A549 (cell line): ENCODE data around the gene ADGRA3. TPM values are rescaled to one million over a fixed set of nuclear protein-coding genes. Genes with fewer than 3 reads are reported as not detected.

ENCODE experiments used
- ATAC-seq, 2 experiments: fragments of 200-7000 bp in 1 of 2; fragments of >200 bp in 1 of 2; cut with Nextera tagmentation in 1 of 2; cut with Tn5 transposase in 1 of 2; 3 replicates each; pipeline versions ENCODE4 v1.8.0 to v1.9.1; 2018 to 2020; ENCODE audit warnings: mild to moderate bottlenecking in 1 of 2, moderate library complexity in 1 of 2
- CTCF ChIA-PET: fragments of 300-600 bp; sonication (Branson Sonifier 250); formaldehyde crosslinking; extraction: SDS; loops from one replicate; lab custom pipeline; 2021; ENCODE audit warnings: antibody characterized with exemption, inconsistent platforms; lab: Yijun Ruan, JAX
- POLR2A ChIA-PET: fragments of 350-600 bp; formaldehyde crosslinking; extraction: SDS; loops from one replicate; lab custom pipeline; 2021; ENCODE audit warnings: antibody characterized with exemption, inconsistent platforms; lab: Yijun Ruan, JAX
- DNase-seq, 2 experiments: peaks; one replicate each; pipeline versions ENCODE4 v3.0.0 to v3.0.0-alpha.2; 2011 to 2016; ENCODE audit warnings: low read depth in 1 of 2, low spot score in 1 of 2
- FAIRE-seq: peaks from 2 replicates; lab custom pipeline; 2011; peaks lifted over from hg19 to GRCh38; lab: Jason Lieb, UNC
- H3K27ac ChIP-seq, 2 experiments: fragments of >200 bp; sonication (Bioruptor Twin); formaldehyde crosslinking; 3 replicates each; pipeline ENCODE4 v1.5.1; 2016 to 2017
- H3K4me1 ChIP-seq: fragments of >200 bp; sonication (Bioruptor Twin); formaldehyde crosslinking; 3 replicates; pipeline ENCODE4 v1.6.1; 2016
- H3K4me2 ChIP-seq: fragments of >200 bp; sonication (Bioruptor Twin); formaldehyde crosslinking; 3 replicates; pipeline ENCODE4 v1.6.1; 2016
- H3K4me3 ChIP-seq: fragments of >200 bp; sonication (Bioruptor Twin); formaldehyde crosslinking; 3 replicates; pipeline ENCODE4 v1.5.1; 2016
- H3K9me3 ChIP-seq: fragments of >200 bp; sonication (Bioruptor Twin); formaldehyde crosslinking; 3 replicates; pipeline ENCODE4 v1.6.1; 2016
- CBX8 ChIP-seq: fragments of 200-600 bp; sonication (generic); IDR thresholded peaks from 2 replicates; pipeline ENCODE4 v1.6.1; 2016
- CEBPB ChIP-seq, 2 experiments: fragments of >200 bp in 1 of 2; sonication (Bioruptor Twin) in 1 of 2; formaldehyde crosslinking in 1 of 2; IDR thresholded peaks; 2 replicates each; pipeline ENCODE4 v1.6.1; 2012 to 2016
- EP300 ChIP-seq, 2 experiments: fragments of >200 bp; sonication (Bioruptor Twin); formaldehyde crosslinking; IDR thresholded peaks; 2 replicates in 1 of 2; 3 replicates in 1 of 2; pipeline ENCODE4 v1.6.1; 2016 to 2017
- ESRRA ChIP-seq: fragments of 150-350 bp; IDR thresholded peaks from 2 replicates; pipeline ENCODE4 v1.6.1; 2014; ENCODE audit warnings: mild to moderate bottlenecking, low read length, borderline replicate concordance
- FOXS1 ChIP-seq: fragments of 250-450 bp; sonication (Bioruptor Pico); IDR thresholded peaks from 2 replicates; pipeline ENCODE4 v1.5.0; 2020; ENCODE audit warnings: mild to moderate bottlenecking, moderate library complexity
- HEYL ChIP-seq: fragments of 250-450 bp; sonication (Bioruptor Pico); IDR thresholded peaks from 2 replicates; pipeline ENCODE4 v1.8.0; 2021; ENCODE audit warnings: mild to moderate bottlenecking, moderate library complexity
- HMGXB4 ChIP-seq: fragments of 250-450 bp; sonication (Bioruptor Pico); IDR thresholded peaks from 2 replicates; pipeline ENCODE4 v1.5.0; 2021; ENCODE audit warnings: mild to moderate bottlenecking, moderate library complexity, borderline replicate concordance
- JUN ChIP-seq, 2 experiments: fragments of >200 bp; sonication (Bioruptor Twin); formaldehyde crosslinking; IDR thresholded peaks; 2 replicates in 1 of 2; 3 replicates in 1 of 2; pipeline ENCODE4 v1.6.1; 2016 to 2017
- MAZ ChIP-seq: fragments of 150-350 bp; IDR thresholded peaks from 2 replicates; pipeline ENCODE4 v1.6.1; 2014; ENCODE audit warnings: antibody characterized with exemption, low read depth, low read length, borderline replicate concordance
- MYC ChIP-seq: IDR thresholded peaks from 2 replicates; pipeline ENCODE4 v1.6.1; 2012; ENCODE audit warnings: mild to moderate bottlenecking, inconsistent platforms, low read length, improper control_type of control experiment, borderline replicate concordance
- NPAS2 ChIP-seq: fragments of 250-450 bp; sonication (Bioruptor Pico); IDR thresholded peaks from 2 replicates; pipeline ENCODE4 v1.8.0; 2022; ENCODE audit warnings: mild to moderate bottlenecking, moderate library complexity, borderline replicate concordance
- PHF8 ChIP-seq: fragments of 200-600 bp; sonication (generic); IDR thresholded peaks from 2 replicates; pipeline ENCODE4 v1.6.1; 2016; ENCODE audit warnings: low read depth, mild to moderate bottlenecking, antibody characterized with exemption, moderate library complexity, borderline replicate concordance
- POLR2AphosphoS2 ChIP-seq: conservative IDR thresholded peaks from 2 replicates; pipeline ENCODE4 v1.6.1; 2012; ENCODE audit warnings: low read length, improper control_type of control experiment, inconsistent platforms
- RCOR1 ChIP-seq: fragments of 150-350 bp; IDR thresholded peaks from 2 replicates; pipeline ENCODE4 v1.6.1; 2014; ENCODE audit warnings: antibody characterized with exemption, low read length, low read depth
- REST ChIP-seq: fragments of 200-600 bp; sonication (generic); IDR thresholded peaks from 2 replicates; pipeline ENCODE4 v1.6.1; 2016; ENCODE audit warnings: antibody characterized with exemption, mild to moderate bottlenecking, moderate library complexity
- TFCP2L1 ChIP-seq: fragments of 250-450 bp; sonication (Bioruptor Pico); IDR thresholded peaks from 2 replicates; pipeline ENCODE4 v1.5.0; 2021; ENCODE audit warnings: mild to moderate bottlenecking
- TP53 ChIP-seq: fragments of 250-450 bp; sonication (Bioruptor Pico); IDR thresholded peaks from 2 replicates; pipeline ENCODE4 v1.5.0; 2021; ENCODE audit warnings: mild to moderate bottlenecking, moderate library complexity
- ZNF302 ChIP-seq: fragments of 250-450 bp; sonication (Bioruptor Pico); IDR thresholded peaks from 2 replicates; pipeline ENCODE4 v1.9.0; 2021; ENCODE audit warnings: inconsistent platforms, mild to moderate bottlenecking, moderate library complexity
- WGBS: methylation state at CpG from one replicate; pipeline ENCODE4 v1.1.6; 2017; ENCODE audit errors: missing lambda C conversion rate; 5-methylcytosine and 5-hydroxymethylcytosine counted together
- polyA plus RNA-seq, 4 experiments: library from polyadenylated mRNA; depleted of rRNA in 3 of 4; stranded (reverse); fragments of >200 nt; fragmentation: RNase III in 1 of 4; extraction: RNeasy Plus Mini Kit Qiagen cat#74134 plus additional on column Dnase treatment in 1 of 4; gene quantifications; 2 replicates in 3 of 4; 3 replicates in 1 of 4; pipeline ENCODE4 v1.2.3, GENCODE V29; 2011 to 2017

The ADGRA3 gene
- polyA plus RNA-seq, 2 of the 4 experiments (the other 2 are of a cell fraction) = 18.2 to 20.0 TPM

GRCh38 chr4:22457348-22457747 is 58.5 kb downstream of the ADGRA3 start:
- H3K9me3 ChIP-seq = no peaks in the 10 kb centered on the region
- no peak overlapping the region for H3K4me2 ChIP-seq
- TF ChIP-seq PHF8 (no peak), POLR2AphosphoS2 (no peak), CBX8 (no peak), ZNF302 (CRISPR knock-in tag) (no peak), TP53 (CRISPR knock-in tag) (no peak)
- H3K27ac ChIP-seq = no peak overlapping the region
- CTCF ChIA-PET = interaction anchor here (0.8 kb wide), 1 partner anchor 667 kb away, joined by 3 read pairs; no protein-coding TSS in a partner anchor
- no peak for FAIRE-seq
- WGBS = 82% methylated on average over 3 of the region's 3 CpGs
- ATAC-seq = no peak
- no peaks in the 10 kb centered on the region for H3K4me1 ChIP-seq
- POLR2A ChIA-PET = no interaction called here
- DNase-seq = no peak
- no peak overlapping the region for H3K4me3 ChIP-seq

- no peaks in the 10 kb centered on the region for H3K4me1 ChIP-seq
- POLR2A ChIA-PET = no interaction called here
- no peak for ATAC-seq
- H3K4me3 ChIP-seq = no peak overlapping the region
- TF ChIP-seq RCOR1 (no peak), CBX8 (no peak), MAZ (no peak), EP300 (IDR thresholded peaks at IDR 0.05) (no peak), ESRRA (no peak), HEYL (CRISPR knock-in tag) (no peak), TFCP2L1 (CRISPR knock-in tag) (no peak), REST (no peak), ZNF302 (CRISPR knock-in tag) (no peak)
- TF ChIP-seq, all 56 proteins: peak for 0
- FAIRE-seq = no peak
- Histone ChIP-seq H3K4me2 (no peak overlapping the region), H3K9me3 (no peaks in the 10 kb centered on the region), H3K27ac (no peak overlapping the region)
- DNase-seq = no peak
- WGBS = 100% methylated on average over 3 of the region's 3 CpGs
- CTCF ChIA-PET = no interaction called here
Measured at GRCh38 chr4:22456291-22456690, 59.6 kb downstream of the ADGRA3 start.

- no peak for DNase-seq
- no peak overlapping the region for H3K27ac ChIP-seq
- H3K4me2 ChIP-seq = no peak overlapping the region
- POLR2A ChIA-PET = no interaction called here
- 97% methylated on average over 3 of the region's 3 CpGs for WGBS
- TF ChIP-seq JUN (IDR thresholded peaks at IDR 0.05) = no peak
- no peak for TF ChIP-seq NPAS2 (CRISPR knock-in tag)
- TF ChIP-seq MYC = no peak
- TF ChIP-seq HMGXB4 (CRISPR knock-in tag) = no peak
- TF ChIP-seq CEBPB (IDR thresholded peaks at IDR 0.05) = no peak
- TF ChIP-seq FOXS1 (CRISPR knock-in tag) = no peak
- CTCF ChIA-PET = no interaction called here
- H3K9me3 ChIP-seq = no peaks in the 10 kb centered on the region
- ATAC-seq = no peak
- no peaks in the 10 kb centered on the region for H3K4me1 ChIP-seq
- no peak for FAIRE-seq
- no peak overlapping the region for H3K4me3 ChIP-seq
Measured at GRCh38 chr4:22454955-22455354, 60.9 kb downstream of the ADGRA3 start.
